Measurements from ENCODE around the gene SLC14A1. TPM values are rescaled to one million over a fixed set of nuclear protein-coding genes. Genes with fewer than 3 reads are reported as not detected.

The SLC14A1 gene
- total and polyA plus RNA-seq, 9 donors = 0.75 to 2.2 (median 1.4) TPM

- 94% methylated on average over 5 of the region's 5 CpGs for WGBS (ENCODE audit: insufficient coverage)
- no peaks in the 10 kb centered on the region for H3K36me3 ChIP-seq (ENCODE audit: control insufficient read depth, insufficient read depth, low read length)
- no peak overlapping the region for H3K4me3 ChIP-seq (ENCODE audit: low read length)
- no peaks in the 10 kb centered on the region for H3K27me3 ChIP-seq (ENCODE audit: control insufficient read depth, insufficient read depth, low read length)
- DNase-seq = no peak
- no peaks in the 10 kb centered on the region for H3K4me1 ChIP-seq (ENCODE audit: control insufficient read depth, insufficient read depth, low read length)
- H3K27ac ChIP-seq (ENCODE audit: low read length) = no peak overlapping the region
- no peaks in the 10 kb centered on the region for H3K9me3 ChIP-seq (replicated peaks; ENCODE audit: control insufficient read depth, low read depth, low read length)
These were observed 10.5 kb downstream of the SLC14A1 start for GRCh38 chr18:45734505-45734904.

GRCh38 chr18:45734944-45735343, 11.0 kb downstream of the SLC14A1 start:
- Histone ChIP-seq H3K4me1 (ENCODE audit: control insufficient read depth, insufficient read depth, low read length) (no peaks in the 10 kb centered on the region), H3K4me3 (ENCODE audit: low read length) (no peak overlapping the region), H3K27me3 (ENCODE audit: control insufficient read depth, insufficient read depth, low read length) (peaks cover 2% of the 10 kb centered on the region), H3K27ac (ENCODE audit: low read length) (no peak overlapping the region), H3K36me3 (ENCODE audit: control insufficient read depth, insufficient read depth, low read length) (no peaks in the 10 kb centered on the region), H3K9me3 (replicated peaks; ENCODE audit: control insufficient read depth, low read depth, low read length) (no peaks in the 10 kb centered on the region)
- 90% methylated on average over 4 of the region's 6 CpGs for WGBS (ENCODE audit: insufficient coverage)
- no peak for DNase-seq

GRCh38 chr18:45738660-45739059, 14.7 kb downstream of the SLC14A1 start:
- no peaks in the 10 kb centered on the region for H3K4me1 ChIP-seq (ENCODE audit: control insufficient read depth, insufficient read depth, low read length)
- no peak overlapping the region for H3K27ac ChIP-seq (ENCODE audit: low read length)
- H3K4me3 ChIP-seq (ENCODE audit: low read length) = no peak overlapping the region
- peaks cover 6% of the 10 kb centered on the region for H3K27me3 ChIP-seq (ENCODE audit: control insufficient read depth, insufficient read depth, low read length)
- no peak for DNase-seq
- H3K9me3 ChIP-seq (replicated peaks; ENCODE audit: control insufficient read depth, low read depth, low read length) = no peaks in the 10 kb centered on the region
- H3K36me3 ChIP-seq (ENCODE audit: control insufficient read depth, insufficient read depth, low read length) = no peaks in the 10 kb centered on the region

GRCh38 chr18:45739268-45739667, 15.3 kb downstream of the SLC14A1 start:
- DNase-seq = no peak
- H3K4me1 ChIP-seq (ENCODE audit: control insufficient read depth, insufficient read depth, low read length) = no peaks in the 10 kb centered on the region
- WGBS (ENCODE audit: insufficient coverage) = 77% methylated on average over 3 of the region's 3 CpGs
- no peaks in the 10 kb centered on the region for H3K36me3 ChIP-seq (ENCODE audit: control insufficient read depth, insufficient read depth, low read length)
- peaks cover 6% of the 10 kb centered on the region for H3K27me3 ChIP-seq (ENCODE audit: control insufficient read depth, insufficient read depth, low read length)
- H3K9me3 ChIP-seq (replicated peaks; ENCODE audit: control insufficient read depth, low read depth, low read length) = no peaks in the 10 kb centered on the region
- H3K27ac ChIP-seq (ENCODE audit: low read length) = no peak overlapping the region
- no peak overlapping the region for H3K4me3 ChIP-seq (ENCODE audit: low read length)

- Histone ChIP-seq H3K27me3 (ENCODE audit: control insufficient read depth, insufficient read depth, low read length) (peaks cover 6% of the 10 kb centered on the region), H3K4me3 (ENCODE audit: low read length) (no peak overlapping the region), H3K27ac (ENCODE audit: low read length) (no peak overlapping the region), H3K9me3 (replicated peaks; ENCODE audit: control insufficient read depth, low read depth, low read length) (no peaks in the 10 kb centered on the region), H3K4me1 (ENCODE audit: control insufficient read depth, insufficient read depth, low read length) (no peaks in the 10 kb centered on the region), H3K36me3 (ENCODE audit: control insufficient read depth, insufficient read depth, low read length) (no peaks in the 10 kb centered on the region)
- no peak for DNase-seq
- 58% methylated on average over 3 of the region's 3 CpGs for WGBS (ENCODE audit: insufficient coverage)
These were observed 15.9 kb downstream of the SLC14A1 start for GRCh38 chr18:45739848-45740247.

- no peak for DNase-seq
- Histone ChIP-seq H3K27me3 (ENCODE audit: control insufficient read depth, insufficient read depth, low read length) (peaks cover 6% of the 10 kb centered on the region), H3K4me3 (ENCODE audit: low read length) (no peak overlapping the region), H3K9me3 (replicated peaks; ENCODE audit: control insufficient read depth, low read depth, low read length) (no peaks in the 10 kb centered on the region), H3K27ac (ENCODE audit: low read length) (no peak overlapping the region), H3K4me1 (ENCODE audit: control insufficient read depth, insufficient read depth, low read length) (no peaks in the 10 kb centered on the region), H3K36me3 (ENCODE audit: control insufficient read depth, insufficient read depth, low read length) (no peaks in the 10 kb centered on the region)
- WGBS (ENCODE audit: insufficient coverage) = no CpG with 5 or more reads among the region's 3 CpGs
These were observed 17.1 kb downstream of the SLC14A1 start for GRCh38 chr18:45741056-45741455.

- peaks cover 2% of the 10 kb centered on the region for H3K4me1 ChIP-seq (ENCODE audit: control insufficient read depth, insufficient read depth, low read length)
- DNase-seq = no peak
- 80% methylated on average over 1 of the region's 5 CpGs for WGBS (ENCODE audit: insufficient coverage)
- H3K27me3 ChIP-seq (ENCODE audit: control insufficient read depth, insufficient read depth, low read length) = no peaks in the 10 kb centered on the region
- no peak overlapping the region for H3K4me3 ChIP-seq (ENCODE audit: low read length)
- no peak overlapping the region for H3K27ac ChIP-seq (ENCODE audit: low read length)
- no peaks in the 10 kb centered on the region for H3K9me3 ChIP-seq (replicated peaks; ENCODE audit: control insufficient read depth, low read depth, low read length)
- H3K36me3 ChIP-seq (ENCODE audit: control insufficient read depth, insufficient read depth, low read length) = no peaks in the 10 kb centered on the region
These were observed 22.0 kb downstream of the SLC14A1 start for GRCh38 chr18:45745817-45746461.

- no CpG with 5 or more reads among the region's 2 CpGs for WGBS (ENCODE audit: insufficient coverage)
- Histone ChIP-seq H3K4me3 (ENCODE audit: low read length) (no peak overlapping the region), H3K36me3 (ENCODE audit: control insufficient read depth, insufficient read depth, low read length) (no peaks in the 10 kb centered on the region), H3K9me3 (replicated peaks; ENCODE audit: control insufficient read depth, low read depth, low read length) (no peaks in the 10 kb centered on the region), H3K27me3 (ENCODE audit: control insufficient read depth, insufficient read depth, low read length) (no peaks in the 10 kb centered on the region), H3K27ac (ENCODE audit: low read length) (no peak overlapping the region), H3K4me1 (ENCODE audit: control insufficient read depth, insufficient read depth, low read length) (peaks cover 2% of the 10 kb centered on the region)
- no peak for DNase-seq
These were observed 24.5 kb downstream of the SLC14A1 start for GRCh38 chr18:45748501-45748900.

- Histone ChIP-seq H3K36me3 (ENCODE audit: control insufficient read depth, insufficient read depth, low read length) (no peaks in the 10 kb centered on the region), H3K27me3 (ENCODE audit: control insufficient read depth, insufficient read depth, low read length) (no peaks in the 10 kb centered on the region), H3K4me1 (ENCODE audit: control insufficient read depth, insufficient read depth, low read length) (peaks cover 2% of the 10 kb centered on the region), H3K4me3 (ENCODE audit: low read length) (no peak overlapping the region), H3K9me3 (replicated peaks; ENCODE audit: control insufficient read depth, low read depth, low read length) (no peaks in the 10 kb centered on the region), H3K27ac (ENCODE audit: low read length) (no peak overlapping the region)
- DNase-seq = no peak
- 47% methylated on average over 2 of the region's 6 CpGs for WGBS (ENCODE audit: insufficient coverage)
These were observed 26.1 kb downstream of the SLC14A1 start for GRCh38 chr18:45749918-45750689.

GRCh38 chr18:45751766-45752165, 27.8 kb downstream of the SLC14A1 start:
- Histone ChIP-seq H3K27me3 (ENCODE audit: control insufficient read depth, insufficient read depth, low read length) (no peaks in the 10 kb centered on the region), H3K4me1 (ENCODE audit: control insufficient read depth, insufficient read depth, low read length) (peaks cover 2% of the 10 kb centered on the region), H3K4me3 (ENCODE audit: low read length) (no peak overlapping the region), H3K9me3 (replicated peaks; ENCODE audit: control insufficient read depth, low read depth, low read length) (no peaks in the 10 kb centered on the region), H3K27ac (ENCODE audit: low read length) (no peak overlapping the region), H3K36me3 (ENCODE audit: control insufficient read depth, insufficient read depth, low read length) (no peaks in the 10 kb centered on the region)
- peak; percentile 47 for DNase-seq
- WGBS (ENCODE audit: insufficient coverage) = no CpG with 5 or more reads among the region's 3 CpGs
